K562 (cell line): ENCODE measurements around the gene SEC14L5. TPM values are rescaled to one million over a fixed set of nuclear protein-coding genes. Genes with fewer than 3 reads are reported as not detected.

ENCODE experiments used
- CBX3 ChIP-seq, 2 experiments: IDR thresholded peaks; 1 replicate in 1 of 2; 2 replicates in 1 of 2; pipeline ENCODE4 v1.6.1; 2012; ENCODE audit warnings: inconsistent platforms in 2 of 2, low read length in 2 of 2, borderline replicate concordance in 1 of 2, control low read depth in 1 of 2
- DACH1 ChIP-seq: fragments of 450-650 bp; IDR thresholded peaks from 2 replicates; pipeline ENCODE4 v1.6.1; 2018; ENCODE audit not compliant: partially characterized antibody
- ELF2 ChIP-seq: fragments of 250-450 bp; sonication (Bioruptor Pico); IDR thresholded peaks from 2 replicates; pipeline ENCODE4 v1.5.0; 2021; ENCODE audit warnings: mild to moderate bottlenecking
- GTF2E2 ChIP-seq: fragments of 200-800 bp; sonication (Bioruptor generic); IDR thresholded peaks from 2 replicates; pipeline ENCODE4 v1.6.1; 2016; ENCODE audit warnings: missing genetic modification characterization, missing compliant biosample characterization
- GTF2F1 ChIP-seq: IDR thresholded peaks from 2 replicates; pipeline ENCODE4 v1.6.1; 2011; ENCODE audit warnings: low read depth, low read length, improper control_type of control experiment
- HMGN3 ChIP-seq: IDR thresholded peaks from 2 replicates; pipeline ENCODE4 v1.6.1; 2011; ENCODE audit warnings: borderline replicate concordance, low read depth, mild to moderate bottlenecking, mixed read lengths, low read length; ENCODE audit not compliant: insufficient read length; ENCODE audit errors: extremely low read depth
- KLF1 ChIP-seq: fragments of 450-650 bp; IDR thresholded peaks from 2 replicates; pipeline ENCODE4 v1.6.1; 2016; ENCODE audit warnings: missing genetic modification characterization, missing compliant biosample characterization
- NCOR1 ChIP-seq: fragments of 450-650 bp; IDR thresholded peaks from 2 replicates; pipeline ENCODE4 v1.6.1; 2016; ENCODE audit warnings: mild to moderate bottlenecking, moderate library complexity
- TGIF2 ChIP-seq: sonication (generic); formaldehyde crosslinking; IDR thresholded peaks from 2 replicates; pipeline ENCODE4 v1.8.1; 2022; ENCODE audit warnings: mild to moderate bottlenecking, missing genetic modification reagents, moderate library complexity
- ZBTB7A ChIP-seq: IDR thresholded peaks from 2 replicates; pipeline ENCODE4 v1.6.1; 2011; ENCODE audit warnings: low read depth, mild to moderate bottlenecking, low read length, moderate library complexity, borderline replicate concordance; ENCODE audit not compliant: control insufficient read depth
- ZNF121 ChIP-seq: sonication (generic); formaldehyde crosslinking; conservative IDR thresholded peaks from 2 replicates; pipeline ENCODE4 v1.8.0; 2022; ENCODE audit warnings: missing genetic modification reagents
- ZNF143 ChIP-seq: sonication (generic); formaldehyde crosslinking; IDR thresholded peaks from 2 replicates; pipeline ENCODE4 v1.9.0; 2022; ENCODE audit warnings: mild to moderate bottlenecking, missing genetic modification reagents
- ZNF408 ChIP-seq: fragments of 250-450 bp; sonication (Bioruptor Pico); IDR thresholded peaks from 2 replicates; pipeline ENCODE4 v1.4.0; 2020; ENCODE audit warnings: low read depth, mild to moderate bottlenecking, moderate library complexity
- polyA plus RNA-seq, 8 experiments: library from polyadenylated mRNA; depleted of rRNA in 4 of 8; stranded (reverse) in 5 of 8; unstranded in 3 of 8; fragments of >200 nt; fragmentation: Nextera tagmentation in 2 of 8; fragmentation: Illumina TruSeq in 1 of 8; extraction: Ambion mirVana in 2 of 8; extraction: Trizol in 1 of 8; gene quantifications; 2 replicates each; pipeline versions ENCODE4 v1.2.1 to v1.2.3, GENCODE V29; 2011 to 2014; ENCODE audit warnings: inconsistent platforms in 1 of 8, missing spikeins in 1 of 8
- total RNA-seq, 7 experiments: library from RNA; depleted of rRNA in 6 of 7; stranded (reverse); fragments of >200 nt in 6 of 7; fragmentation: Illumina TruSeq in 2 of 7; extraction: Trizol in 2 of 7; gene quantifications; 2 replicates each; pipeline versions ENCODE4 v1.2.1 to v1.2.3, GENCODE V29; 2011 to 2021; ENCODE audit warnings: low replicate concordance in 1 of 7
- TF ChIP-seq, protein P1 (sequence below): fragments of 450-650 bp; IDR thresholded peaks from 2 replicates; pipeline ENCODE4 v1.6.1; 2016; ENCODE audit warnings: mild to moderate bottlenecking, moderate library complexity
- TF ChIP-seq, protein P2 (sequence below): IDR thresholded peaks from 2 replicates; pipeline ENCODE4 v1.6.1; 2016; ENCODE audit warnings: missing genetic modification characterization, missing compliant biosample characterization

The SEC14L5 gene
- total and polyA plus RNA-seq, 9 of the 15 experiments (the other 6 are each of a cell fraction or from before 2014, with no cell fraction given), result 0.11 TPM; not detected in 8

DNA sequence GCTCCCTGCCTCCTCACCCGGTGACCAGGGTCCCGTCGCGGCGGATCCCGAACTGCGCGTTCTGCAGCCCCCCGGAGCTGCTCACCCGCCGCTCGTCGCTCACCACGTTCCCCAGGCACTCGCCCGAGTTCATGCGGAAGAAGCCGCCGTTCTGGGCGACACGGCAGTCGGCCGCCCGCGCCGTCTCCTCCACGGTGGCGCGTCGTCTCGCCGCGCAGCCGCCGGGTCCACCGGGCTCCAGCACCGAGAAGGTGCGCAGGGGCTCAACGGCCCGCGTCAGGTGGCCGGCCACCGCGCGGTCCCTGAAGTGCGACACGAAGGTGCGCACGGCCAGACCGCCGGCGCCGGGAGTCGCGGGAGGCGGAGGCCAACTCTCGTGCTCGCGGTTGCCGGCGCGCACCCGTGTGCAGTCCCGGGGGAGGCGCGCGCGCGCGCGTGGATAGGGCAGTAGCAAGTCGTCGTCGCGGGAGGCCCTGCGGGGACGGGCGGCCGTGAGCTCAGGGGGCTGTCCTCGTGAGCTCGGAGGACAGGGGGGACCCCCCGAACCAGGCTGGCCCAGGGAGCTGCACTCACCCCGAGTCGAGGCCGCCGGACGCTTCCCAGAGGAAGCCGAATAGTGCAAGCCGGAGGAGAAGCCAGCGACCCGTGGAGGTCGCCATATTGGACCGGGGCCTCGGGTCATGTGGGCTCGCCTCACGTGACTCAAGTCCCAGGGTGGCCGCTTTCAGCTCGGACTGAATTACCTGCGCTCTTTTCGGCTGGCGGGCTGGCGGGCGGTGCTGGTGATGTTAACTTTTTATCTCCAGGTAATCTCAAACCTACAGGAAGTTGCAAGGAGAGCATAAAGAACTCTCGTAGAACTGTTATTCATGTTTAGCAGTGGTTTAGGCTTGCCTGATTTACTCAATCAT is 75.4 kb downstream of the SEC14L5 start, which contains the start of gene NAGPA (continued):
- TF ChIP-seq, protein P1, sequence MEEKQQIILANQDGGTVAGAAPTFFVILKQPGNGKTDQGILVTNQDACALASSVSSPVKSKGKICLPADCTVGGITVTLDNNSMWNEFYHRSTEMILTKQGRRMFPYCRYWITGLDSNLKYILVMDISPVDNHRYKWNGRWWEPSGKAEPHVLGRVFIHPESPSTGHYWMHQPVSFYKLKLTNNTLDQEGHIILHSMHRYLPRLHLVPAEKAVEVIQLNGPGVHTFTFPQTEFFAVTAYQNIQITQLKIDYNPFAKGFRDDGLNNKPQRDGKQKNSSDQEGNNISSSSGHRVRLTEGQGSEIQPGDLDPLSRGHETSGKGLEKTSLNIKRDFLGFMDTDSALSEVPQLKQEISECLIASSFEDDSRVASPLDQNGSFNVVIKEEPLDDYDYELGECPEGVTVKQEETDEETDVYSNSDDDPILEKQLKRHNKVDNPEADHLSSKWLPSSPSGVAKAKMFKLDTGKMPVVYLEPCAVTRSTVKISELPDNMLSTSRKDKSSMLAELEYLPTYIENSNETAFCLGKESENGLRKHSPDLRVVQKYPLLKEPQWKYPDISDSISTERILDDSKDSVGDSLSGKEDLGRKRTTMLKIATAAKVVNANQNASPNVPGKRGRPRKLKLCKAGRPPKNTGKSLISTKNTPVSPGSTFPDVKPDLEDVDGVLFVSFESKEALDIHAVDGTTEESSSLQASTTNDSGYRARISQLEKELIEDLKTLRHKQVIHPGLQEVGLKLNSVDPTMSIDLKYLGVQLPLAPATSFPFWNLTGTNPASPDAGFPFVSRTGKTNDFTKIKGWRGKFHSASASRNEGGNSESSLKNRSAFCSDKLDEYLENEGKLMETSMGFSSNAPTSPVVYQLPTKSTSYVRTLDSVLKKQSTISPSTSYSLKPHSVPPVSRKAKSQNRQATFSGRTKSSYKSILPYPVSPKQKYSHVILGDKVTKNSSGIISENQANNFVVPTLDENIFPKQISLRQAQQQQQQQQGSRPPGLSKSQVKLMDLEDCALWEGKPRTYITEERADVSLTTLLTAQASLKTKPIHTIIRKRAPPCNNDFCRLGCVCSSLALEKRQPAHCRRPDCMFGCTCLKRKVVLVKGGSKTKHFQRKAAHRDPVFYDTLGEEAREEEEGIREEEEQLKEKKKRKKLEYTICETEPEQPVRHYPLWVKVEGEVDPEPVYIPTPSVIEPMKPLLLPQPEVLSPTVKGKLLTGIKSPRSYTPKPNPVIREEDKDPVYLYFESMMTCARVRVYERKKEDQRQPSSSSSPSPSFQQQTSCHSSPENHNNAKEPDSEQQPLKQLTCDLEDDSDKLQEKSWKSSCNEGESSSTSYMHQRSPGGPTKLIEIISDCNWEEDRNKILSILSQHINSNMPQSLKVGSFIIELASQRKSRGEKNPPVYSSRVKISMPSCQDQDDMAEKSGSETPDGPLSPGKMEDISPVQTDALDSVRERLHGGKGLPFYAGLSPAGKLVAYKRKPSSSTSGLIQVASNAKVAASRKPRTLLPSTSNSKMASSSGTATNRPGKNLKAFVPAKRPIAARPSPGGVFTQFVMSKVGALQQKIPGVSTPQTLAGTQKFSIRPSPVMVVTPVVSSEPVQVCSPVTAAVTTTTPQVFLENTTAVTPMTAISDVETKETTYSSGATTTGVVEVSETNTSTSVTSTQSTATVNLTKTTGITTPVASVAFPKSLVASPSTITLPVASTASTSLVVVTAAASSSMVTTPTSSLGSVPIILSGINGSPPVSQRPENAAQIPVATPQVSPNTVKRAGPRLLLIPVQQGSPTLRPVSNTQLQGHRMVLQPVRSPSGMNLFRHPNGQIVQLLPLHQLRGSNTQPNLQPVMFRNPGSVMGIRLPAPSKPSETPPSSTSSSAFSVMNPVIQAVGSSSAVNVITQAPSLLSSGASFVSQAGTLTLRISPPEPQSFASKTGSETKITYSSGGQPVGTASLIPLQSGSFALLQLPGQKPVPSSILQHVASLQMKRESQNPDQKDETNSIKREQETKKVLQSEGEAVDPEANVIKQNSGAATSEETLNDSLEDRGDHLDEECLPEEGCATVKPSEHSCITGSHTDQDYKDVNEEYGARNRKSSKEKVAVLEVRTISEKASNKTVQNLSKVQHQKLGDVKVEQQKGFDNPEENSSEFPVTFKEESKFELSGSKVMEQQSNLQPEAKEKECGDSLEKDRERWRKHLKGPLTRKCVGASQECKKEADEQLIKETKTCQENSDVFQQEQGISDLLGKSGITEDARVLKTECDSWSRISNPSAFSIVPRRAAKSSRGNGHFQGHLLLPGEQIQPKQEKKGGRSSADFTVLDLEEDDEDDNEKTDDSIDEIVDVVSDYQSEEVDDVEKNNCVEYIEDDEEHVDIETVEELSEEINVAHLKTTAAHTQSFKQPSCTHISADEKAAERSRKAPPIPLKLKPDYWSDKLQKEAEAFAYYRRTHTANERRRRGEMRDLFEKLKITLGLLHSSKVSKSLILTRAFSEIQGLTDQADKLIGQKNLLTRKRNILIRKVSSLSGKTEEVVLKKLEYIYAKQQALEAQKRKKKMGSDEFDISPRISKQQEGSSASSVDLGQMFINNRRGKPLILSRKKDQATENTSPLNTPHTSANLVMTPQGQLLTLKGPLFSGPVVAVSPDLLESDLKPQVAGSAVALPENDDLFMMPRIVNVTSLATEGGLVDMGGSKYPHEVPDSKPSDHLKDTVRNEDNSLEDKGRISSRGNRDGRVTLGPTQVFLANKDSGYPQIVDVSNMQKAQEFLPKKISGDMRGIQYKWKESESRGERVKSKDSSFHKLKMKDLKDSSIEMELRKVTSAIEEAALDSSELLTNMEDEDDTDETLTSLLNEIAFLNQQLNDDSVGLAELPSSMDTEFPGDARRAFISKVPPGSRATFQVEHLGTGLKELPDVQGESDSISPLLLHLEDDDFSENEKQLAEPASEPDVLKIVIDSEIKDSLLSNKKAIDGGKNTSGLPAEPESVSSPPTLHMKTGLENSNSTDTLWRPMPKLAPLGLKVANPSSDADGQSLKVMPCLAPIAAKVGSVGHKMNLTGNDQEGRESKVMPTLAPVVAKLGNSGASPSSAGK, result no peak
- TF ChIP-seq ELF2, result no peak
- peak; percentile 57; the same call in 1 of the 2 replicates for TF ChIP-seq GTF2E2 (tag)
- TF ChIP-seq GTF2F1, result no peak
- no peak for TF ChIP-seq NCOR1
- no peak for TF ChIP-seq KLF1 (tag)
- no peak for TF ChIP-seq ZNF121
- no peak for TF ChIP-seq HMGN3
- no peak for TF ChIP-seq DACH1
- no peak for TF ChIP-seq CBX3 (IDR thresholded peaks at IDR 0.05; ENCODE audit: borderline replicate concordance in 1 of 2, low read length in 2 of 2)
- TF ChIP-seq, protein P2, sequence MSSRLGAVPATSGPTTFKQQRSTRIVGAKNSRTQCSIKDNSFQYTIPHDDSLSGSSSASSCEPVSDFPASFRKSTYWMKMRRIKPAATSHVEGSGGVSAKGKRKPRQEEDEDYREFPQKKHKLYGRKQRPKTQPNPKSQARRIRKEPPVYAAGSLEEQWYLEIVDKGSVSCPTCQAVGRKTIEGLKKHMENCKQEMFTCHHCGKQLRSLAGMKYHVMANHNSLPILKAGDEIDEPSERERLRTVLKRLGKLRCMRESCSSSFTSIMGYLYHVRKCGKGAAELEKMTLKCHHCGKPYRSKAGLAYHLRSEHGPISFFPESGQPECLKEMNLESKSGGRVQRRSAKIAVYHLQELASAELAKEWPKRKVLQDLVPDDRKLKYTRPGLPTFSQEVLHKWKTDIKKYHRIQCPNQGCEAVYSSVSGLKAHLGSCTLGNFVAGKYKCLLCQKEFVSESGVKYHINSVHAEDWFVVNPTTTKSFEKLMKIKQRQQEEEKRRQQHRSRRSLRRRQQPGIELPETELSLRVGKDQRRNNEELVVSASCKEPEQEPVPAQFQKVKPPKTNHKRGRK, result no peak
- TF ChIP-seq ZNF408 (CRISPR knock-in tag), result no peak
- no peak for TF ChIP-seq ZNF143 (CRISPR knock-in tag)
- no peak for TF ChIP-seq TGIF2 (CRISPR knock-in tag)
- TF ChIP-seq ZBTB7A, result no peak
